PC-9 (cell line): ENCODE data around the gene U2SURP. TPM values are rescaled to one million over a fixed set of nuclear protein-coding genes. Genes with fewer than 3 reads are reported as not detected.

Experiments
- BruUV-seq: library from RNA; stranded (reverse); fragments of 400-500 nt; replicated peaks from 2 replicates; lab custom pipeline; 2021; lab: Mats Ljungman, UMichigan
- CTCF ChIA-PET: fragments of 300-600 bp; sonication (Branson Sonifier 250); formaldehyde crosslinking; loops from one replicate; lab custom pipeline; 2022; ENCODE audit warnings: antibody characterized with exemption; lab: Charles Lee
- POLR2A ChIA-PET: fragments of 300-600 bp; sonication (Branson Sonifier 250); formaldehyde crosslinking; loops from one replicate; lab custom pipeline; 2022; ENCODE audit warnings: antibody characterized with exemption; ENCODE audit not compliant: unreplicated experiment; lab: Charles Lee
- DNase-seq, 2 experiments: peaks; one replicate each; pipeline versions ENCODE4 v3.0.0 to v3.0.0-alpha.2; 2015 to 2022; ENCODE audit warnings: mixed read lengths in 1 of 2
- H2AFZ ChIP-seq: fragments of 200-600 bp; sonication (generic); 2 replicates; pipeline ENCODE4 v1.8.1; 2017; ENCODE audit warnings: antibody characterized with exemption
- H3F3A ChIP-seq: fragments of 200-600 bp; sonication (generic); 2 replicates; pipeline ENCODE4 v1.8.1; 2017; ENCODE audit warnings: antibody characterized with exemption, mild to moderate bottlenecking, low read depth; ENCODE audit not compliant: insufficient read depth
- H3K27ac ChIP-seq: fragments of 200-600 bp; sonication (generic); 2 replicates; pipeline ENCODE4 v1.6.1; 2016; ENCODE audit warnings: mixed run types
- H3K27me3 ChIP-seq: fragments of 200-600 bp; sonication (generic); 2 replicates; pipeline ENCODE4 v1.6.1; 2016; ENCODE audit warnings: low read depth, mixed run types; ENCODE audit not compliant: insufficient read depth
- H3K36me3 ChIP-seq: fragments of 200-600 bp; sonication (generic); 2 replicates; pipeline ENCODE4 v1.6.1; 2016; ENCODE audit warnings: low read depth, mixed run types
- H3K4me1 ChIP-seq: fragments of 200-600 bp; sonication (generic); replicated peaks from 2 replicates; pipeline ENCODE4 v1.6.1; 2016; ENCODE audit warnings: mixed run types; ENCODE audit not compliant: insufficient read depth
- H3K4me2 ChIP-seq: fragments of 200-600 bp; sonication (generic); 2 replicates; pipeline ENCODE4 v1.6.1; 2017; ENCODE audit warnings: mixed run types
- H3K4me3 ChIP-seq: fragments of 200-600 bp; sonication (generic); 2 replicates; pipeline ENCODE4 v1.6.1; 2016; ENCODE audit warnings: mixed run types
- H3K79me2 ChIP-seq: fragments of 200-600 bp; sonication (generic); 2 replicates; pipeline ENCODE4 v1.6.1; 2017; ENCODE audit warnings: low read depth, mixed run types
- H3K9me2 ChIP-seq: fragments of 200-600 bp; sonication (generic); 2 replicates; pipeline ENCODE4 v1.8.1; 2017; ENCODE audit warnings: mild to moderate bottlenecking; ENCODE audit not compliant: insufficient read depth
- H3K9me3 ChIP-seq: fragments of 200-600 bp; sonication (generic); 2 replicates; pipeline ENCODE4 v1.8.1; 2016; ENCODE audit warnings: low read depth; ENCODE audit not compliant: insufficient read depth
- H4K20me1 ChIP-seq: fragments of 200-600 bp; sonication (generic); 2 replicates; pipeline ENCODE4 v1.8.1; 2017; ENCODE audit not compliant: insufficient read depth
- EZH2 ChIP-seq: fragments of 200-600 bp; sonication (generic); IDR thresholded peaks from 2 replicates; pipeline ENCODE4 v1.8.0; 2017; ENCODE audit warnings: antibody characterized with exemption, low read depth
- intact Hi-C: fragments of 100-400 bp; cut with micrococcal nuclease; formaldehyde crosslinking; loops from one replicate; pipeline ENCODE4 v1.10.0; 2022; ENCODE audit not compliant: unreplicated experiment
- total RNA-seq: library from RNA; stranded (reverse); gene quantifications from 2 replicates; pipeline ENCODE4 v1.2.3, GENCODE V29; 2021
- TF ChIP-seq, protein P1 (sequence below): fragments of 200-600 bp; sonication (generic); conservative IDR thresholded peaks from 2 replicates; pipeline ENCODE4 v1.6.1; 2017; ENCODE audit warnings: mixed run types, antibody characterized with exemption, mild to moderate bottlenecking, moderate library complexity

The U2SURP gene
- total RNA-seq, 1 experiment from 2014 or later = 126 TPM

DNA sequence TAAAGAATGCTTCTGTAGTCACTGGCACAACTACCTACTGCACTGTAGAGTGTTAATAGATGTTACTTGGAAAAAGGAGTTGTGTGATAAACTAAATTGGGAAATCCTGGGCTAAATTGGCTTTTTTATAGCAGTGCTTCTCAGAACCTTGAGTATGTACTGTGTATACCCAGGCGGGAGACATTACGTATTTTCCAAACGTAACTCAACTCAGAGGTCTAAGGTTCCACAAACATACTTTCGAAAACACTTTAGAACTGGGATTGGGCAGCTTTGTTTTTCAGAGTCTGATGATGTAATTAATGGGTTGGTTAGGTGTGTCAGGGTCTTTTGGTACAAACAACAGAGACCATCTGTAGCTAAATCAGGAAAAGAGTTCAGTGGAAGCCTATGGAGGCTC is 64.7 kb downstream of the U2SURP start:
- intact Hi-C loops = no loop called here
- no peak overlapping the region for H3K27ac ChIP-seq
- no peaks in the 10 kb centered on the region for H3K9me2 ChIP-seq
- TF ChIP-seq, protein P1, sequence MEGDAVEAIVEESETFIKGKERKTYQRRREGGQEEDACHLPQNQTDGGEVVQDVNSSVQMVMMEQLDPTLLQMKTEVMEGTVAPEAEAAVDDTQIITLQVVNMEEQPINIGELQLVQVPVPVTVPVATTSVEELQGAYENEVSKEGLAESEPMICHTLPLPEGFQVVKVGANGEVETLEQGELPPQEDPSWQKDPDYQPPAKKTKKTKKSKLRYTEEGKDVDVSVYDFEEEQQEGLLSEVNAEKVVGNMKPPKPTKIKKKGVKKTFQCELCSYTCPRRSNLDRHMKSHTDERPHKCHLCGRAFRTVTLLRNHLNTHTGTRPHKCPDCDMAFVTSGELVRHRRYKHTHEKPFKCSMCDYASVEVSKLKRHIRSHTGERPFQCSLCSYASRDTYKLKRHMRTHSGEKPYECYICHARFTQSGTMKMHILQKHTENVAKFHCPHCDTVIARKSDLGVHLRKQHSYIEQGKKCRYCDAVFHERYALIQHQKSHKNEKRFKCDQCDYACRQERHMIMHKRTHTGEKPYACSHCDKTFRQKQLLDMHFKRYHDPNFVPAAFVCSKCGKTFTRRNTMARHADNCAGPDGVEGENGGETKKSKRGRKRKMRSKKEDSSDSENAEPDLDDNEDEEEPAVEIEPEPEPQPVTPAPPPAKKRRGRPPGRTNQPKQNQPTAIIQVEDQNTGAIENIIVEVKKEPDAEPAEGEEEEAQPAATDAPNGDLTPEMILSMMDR = no peak
- TF ChIP-seq EZH2 = no peak
- H3K27me3 ChIP-seq = no peaks in the 10 kb centered on the region
- H2AFZ ChIP-seq = no peak overlapping the region
- H3K36me3 ChIP-seq = peaks cover 4% of the 10 kb centered on the region; the same call in 1 of the 2 replicates
- CTCF ChIA-PET = no interaction called here
- H3K4me1 ChIP-seq = no peaks in the 10 kb centered on the region
- BruUV-seq = no TSS peak
- H4K20me1 ChIP-seq = no peaks in the 10 kb centered on the region
- no peaks in the 10 kb centered on the region for H3K9me3 ChIP-seq
- H3K4me2 ChIP-seq = no peak overlapping the region
- POLR2A ChIA-PET = no interaction called here
- H3K79me2 ChIP-seq = no peaks in the 10 kb centered on the region
- no peak for DNase-seq
- no peaks in the 10 kb centered on the region; the same call in 1 of the 2 replicates for H3F3A ChIP-seq
- no peak overlapping the region for H3K4me3 ChIP-seq

DNA sequence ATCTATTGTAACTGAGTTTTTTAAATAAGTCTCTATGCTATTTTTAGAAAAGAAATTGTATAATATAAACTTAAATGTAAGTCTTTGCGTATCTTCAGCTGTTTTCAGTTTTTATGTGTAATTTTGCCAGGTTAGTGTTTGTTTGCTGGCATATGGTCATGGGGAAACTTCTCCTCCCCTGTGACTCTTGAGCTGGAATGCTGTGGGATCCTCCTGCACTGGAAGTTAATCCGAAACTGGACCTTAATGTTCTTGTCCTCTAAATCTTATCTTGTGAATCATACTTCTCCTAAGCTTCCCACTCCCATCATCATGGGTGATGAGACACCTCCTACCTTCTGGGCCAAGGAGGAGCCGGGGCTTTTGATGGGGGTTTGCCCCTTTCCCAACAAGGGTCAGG is 65.8 kb downstream of the U2SURP start:
- H3K9me3 ChIP-seq = no peaks in the 10 kb centered on the region
- no peaks in the 10 kb centered on the region for H3K79me2 ChIP-seq
- H3K4me2 ChIP-seq = no peak overlapping the region
- no peak overlapping the region for H3K4me3 ChIP-seq
- H3F3A ChIP-seq = no peaks in the 10 kb centered on the region
- no TSS peak for BruUV-seq
- H3K27ac ChIP-seq = no peak overlapping the region
- no peaks in the 10 kb centered on the region for H4K20me1 ChIP-seq
- H3K36me3 ChIP-seq = no peaks in the 10 kb centered on the region
- no peaks in the 10 kb centered on the region for H3K4me1 ChIP-seq
- TF ChIP-seq, protein P1 = no peak
- TF ChIP-seq EZH2 = no peak
- CTCF ChIA-PET = no interaction called here
- H3K9me2 ChIP-seq = no peaks in the 10 kb centered on the region
- no peaks in the 10 kb centered on the region for H3K27me3 ChIP-seq
- POLR2A ChIA-PET = no interaction called here
- no peak overlapping the region for H2AFZ ChIP-seq
- intact Hi-C loops = no loop called here
- DNase-seq = no peak

DNA sequence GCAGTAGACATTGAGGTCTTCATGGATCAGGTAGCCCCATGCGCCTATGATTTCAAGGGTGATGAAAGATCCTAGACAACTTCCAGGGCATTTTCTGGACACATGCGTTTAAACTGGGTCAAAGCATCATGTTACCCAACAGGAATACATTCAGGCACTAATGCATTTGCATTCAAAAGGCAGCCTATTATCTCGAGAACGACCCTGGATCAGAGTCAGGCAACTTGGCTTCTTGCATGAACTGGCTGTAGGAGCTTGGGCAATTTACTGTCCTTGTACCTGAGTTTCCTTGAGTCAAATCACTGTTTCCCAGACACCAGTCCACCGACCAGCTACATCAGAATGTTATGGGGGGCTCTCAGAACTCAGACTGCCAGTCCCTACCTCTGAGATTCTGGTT is 66.7 kb downstream of the U2SURP start:
- ChIA-PET CTCF (no interaction called here), POLR2A (interaction anchor here (0.6 kb wide), 1 partner anchor 220 kb away, joined by 5 read pairs; no protein-coding TSS in a partner anchor)
- Histone ChIP-seq H3K9me3 (no peaks in the 10 kb centered on the region), H3K4me1 (no peaks in the 10 kb centered on the region), H3K27ac (no peak overlapping the region), H3K79me2 (no peaks in the 10 kb centered on the region), H3K27me3 (no peaks in the 10 kb centered on the region), H3K36me3 (no peaks in the 10 kb centered on the region), H4K20me1 (no peaks in the 10 kb centered on the region), H3K9me2 (no peaks in the 10 kb centered on the region), H2AFZ (no peak overlapping the region), H3F3A (no peaks in the 10 kb centered on the region), H3K4me3 (no peak overlapping the region), H3K4me2 (no peak overlapping the region)
- no peak for TF ChIP-seq EZH2
- no TSS peak for BruUV-seq
- intact Hi-C loops = no loop called here
- no peak for DNase-seq

DNA sequence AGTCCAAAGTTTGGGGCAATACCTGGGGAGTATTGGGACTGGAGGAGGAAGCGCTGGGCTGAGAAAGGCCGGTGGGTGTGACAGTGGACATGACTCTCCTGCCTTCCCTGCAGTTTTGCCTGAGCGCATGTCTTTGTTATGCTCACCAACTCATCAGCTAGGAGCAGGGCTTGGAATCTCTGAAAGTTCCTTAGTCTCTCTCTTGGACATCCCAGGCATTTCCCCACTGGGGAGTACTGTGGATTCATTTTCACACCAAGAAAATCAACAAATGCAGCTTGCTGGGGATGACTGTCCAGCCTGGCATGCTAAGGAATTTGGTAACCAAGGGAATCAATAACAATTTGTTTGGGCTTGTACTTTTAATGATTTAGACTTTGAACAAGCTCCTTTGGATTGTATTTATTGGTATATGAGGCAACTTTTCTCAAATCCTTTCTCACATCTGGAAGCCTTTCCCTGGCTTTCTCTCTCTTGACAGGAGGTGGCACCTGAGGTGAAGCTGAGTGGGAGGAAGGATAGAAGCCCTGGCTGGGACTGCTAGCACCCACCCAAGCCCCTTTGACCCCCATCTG is 69.7 kb downstream of the U2SURP start:
- intact Hi-C loops = no loop called here
- Histone ChIP-seq H3K4me1 (no peaks in the 10 kb centered on the region), H3K36me3 (no peaks in the 10 kb centered on the region), H3K9me3 (no peaks in the 10 kb centered on the region), H3K4me2 (no peak overlapping the region), H2AFZ (no peak overlapping the region), H3K79me2 (no peaks in the 10 kb centered on the region), H3K27me3 (no peaks in the 10 kb centered on the region), H4K20me1 (no peaks in the 10 kb centered on the region), H3F3A (no peaks in the 10 kb centered on the region), H3K27ac (no peak overlapping the region), H3K9me2 (no peaks in the 10 kb centered on the region), H3K4me3 (no peak overlapping the region)
- DNase-seq = peak in 1 of 2 experiments; percentile 38
- TF ChIP-seq EZH2 = no peak
- TF ChIP-seq, protein P1 = no peak
- no TSS peak for BruUV-seq
- ChIA-PET CTCF (no interaction called here), POLR2A (no interaction called here)
